HEK293 (cell line): ENCODE measurements around the gene BTNL8.

Experiments
- CTCF ChIA-PET: fragments of 350-600 bp; formaldehyde crosslinking; extraction: SDS; loops from one replicate; lab custom pipeline; 2021; ENCODE audit warnings: antibody characterized with exemption; lab: Yijun Ruan, JAX
- POLR2A ChIA-PET: fragments of 300-600 bp; formaldehyde crosslinking; extraction: SDS; loops from one replicate; lab custom pipeline; 2020; ENCODE audit warnings: antibody characterized with exemption, inconsistent platforms; lab: Yijun Ruan, JAX
- H3K27ac ChIP-seq: fragments of 200-500 bp; sonication (Bioruptor generic); 2 replicates; pipeline ENCODE4 v1.5.1; 2014; ENCODE audit warnings: low read depth, low read length, control low read depth, inconsistent platforms; ENCODE audit errors: extremely low read depth
- H3K36me3 ChIP-seq, 2 experiments: fragments of 200-500 bp in 1 of 2; sonication (Bioruptor generic) in 1 of 2; 1 replicate in 1 of 2; 2 replicates in 1 of 2; pipeline ENCODE4 v1.5.1; 2014 to 2017; ENCODE audit warnings: inconsistent platforms in 2 of 2, low read length in 2 of 2; ENCODE audit not compliant: control insufficient read depth in 2 of 2, insufficient read depth in 1 of 2
- H3K4me1 ChIP-seq: fragments of 200-500 bp; sonication (Bioruptor generic); 2 replicates; pipeline ENCODE4 v1.5.1; 2014; ENCODE audit warnings: mild to moderate bottlenecking, low read length, inconsistent platforms; ENCODE audit not compliant: control insufficient read depth, insufficient read depth
- H3K4me3 ChIP-seq: 2 replicates; pipeline ENCODE4 v1.5.1; 2011; ENCODE audit warnings: low read depth, mild to moderate bottlenecking, control low read depth, low read length, moderate library complexity
- H3K9me3 ChIP-seq: fragments of 200-500 bp; sonication (Bioruptor generic); 2 replicates; pipeline ENCODE4 v1.5.1; 2014; ENCODE audit warnings: low read depth, low read length, inconsistent platforms; ENCODE audit not compliant: control insufficient read depth, insufficient read depth
- BCL11A ChIP-seq: fragments of 450-650 bp; formaldehyde crosslinking; IDR thresholded peaks from 2 replicates; pipeline ENCODE4 v1.5.1; 2016; ENCODE audit warnings: low read depth, missing biosample characterization, missing genetic modification characterization
- IKZF3 ChIP-seq: fragments of 450-650 bp; IDR thresholded peaks from 2 replicates; pipeline ENCODE4 v1.5.0; 2018; ENCODE audit warnings: missing biosample characterization, mild to moderate bottlenecking, missing genetic modification characterization, moderate library complexity
- KLF1 ChIP-seq: fragments of 450-650 bp; formaldehyde crosslinking; IDR thresholded peaks from 2 replicates; pipeline ENCODE4 v1.5.1; 2016; ENCODE audit warnings: missing biosample characterization, missing genetic modification characterization
- KLF7 ChIP-seq: fragments of 450-650 bp; formaldehyde crosslinking; IDR thresholded peaks from 2 replicates; pipeline ENCODE4 v1.5.1; 2016; ENCODE audit warnings: missing biosample characterization, missing genetic modification characterization, borderline replicate concordance
- MEIS1 ChIP-seq: sonication (generic); formaldehyde crosslinking; IDR thresholded peaks from 2 replicates; pipeline ENCODE4 v1.8.1; 2022; ENCODE audit warnings: missing genetic modification reagents, mild to moderate bottlenecking, borderline replicate concordance
- SETDB1 ChIP-seq: IDR thresholded peaks from one replicate; pipeline ENCODE4 v1.6.1; 2017; ENCODE audit warnings: mild to moderate bottlenecking, low read length, moderate library complexity, mixed read lengths; ENCODE audit not compliant: insufficient read length
- SP2 ChIP-seq: fragments of 450-650 bp; formaldehyde crosslinking; IDR thresholded peaks from 2 replicates; pipeline ENCODE4 v1.5.1; 2016; ENCODE audit warnings: missing biosample characterization, missing genetic modification characterization
- TRIM28 ChIP-seq: IDR thresholded peaks from 2 replicates; pipeline ENCODE4 v1.6.1; 2011; ENCODE audit warnings: low read length, control low read depth, borderline replicate concordance
- YY1 ChIP-seq: fragments of 450-650 bp; formaldehyde crosslinking; IDR thresholded peaks from 2 replicates; pipeline ENCODE4 v1.5.1; 2018; ENCODE audit warnings: missing biosample characterization, missing genetic modification characterization
- ZBTB21 ChIP-seq: fragments of 450-650 bp; formaldehyde crosslinking; IDR thresholded peaks from 2 replicates; pipeline ENCODE4 v1.5.1; 2017; ENCODE audit warnings: missing biosample characterization, missing genetic modification characterization
- ZBTB26 ChIP-seq: fragments of 450-650 bp; formaldehyde crosslinking; optimal IDR thresholded peaks from 2 replicates; pipeline ENCODE3; 2016; ENCODE audit warnings: missing biosample characterization, mild to moderate bottlenecking, missing genetic modification characterization
- ZFP3 ChIP-seq: fragments of 450-650 bp; formaldehyde crosslinking; IDR thresholded peaks from 2 replicates; pipeline ENCODE4 v1.5.1; 2016; ENCODE audit warnings: low read depth, missing biosample characterization, missing genetic modification characterization
- ZFP41 ChIP-seq: fragments of 450-650 bp; formaldehyde crosslinking; IDR thresholded peaks from 2 replicates; pipeline ENCODE4 v1.5.1; 2016; ENCODE audit warnings: missing biosample characterization, missing genetic modification characterization, borderline replicate concordance
- ZFP69B ChIP-seq: fragments of 450-650 bp; formaldehyde crosslinking; IDR thresholded peaks from 2 replicates; pipeline ENCODE4 v1.5.1; 2016; ENCODE audit warnings: missing biosample characterization, missing genetic modification characterization
- ZNF114 ChIP-seq: fragments of 450-650 bp; formaldehyde crosslinking; IDR thresholded peaks from 2 replicates; pipeline ENCODE4 v1.5.0; 2017; ENCODE audit warnings: missing biosample characterization, missing genetic modification characterization
- ZNF155 ChIP-seq: fragments of 450-650 bp; formaldehyde crosslinking; IDR thresholded peaks from 2 replicates; pipeline ENCODE4 v1.5.1; 2016; ENCODE audit warnings: missing biosample characterization, missing genetic modification characterization
- ZNF16 ChIP-seq: fragments of 450-650 bp; formaldehyde crosslinking; IDR thresholded peaks from 2 replicates; pipeline ENCODE4 v1.5.1; 2016; ENCODE audit warnings: low read depth, missing biosample characterization, missing genetic modification characterization
- ZNF2 ChIP-seq: fragments of 450-650 bp; formaldehyde crosslinking; IDR thresholded peaks from 2 replicates; pipeline ENCODE4 v1.5.1; 2016; ENCODE audit warnings: missing biosample characterization, missing genetic modification characterization
- ZNF26 ChIP-seq: fragments of 450-650 bp; formaldehyde crosslinking; IDR thresholded peaks from 2 replicates; pipeline ENCODE4 v1.5.1; 2016; ENCODE audit warnings: missing biosample characterization, missing genetic modification characterization
- ZNF302 ChIP-seq: fragments of 450-650 bp; formaldehyde crosslinking; IDR thresholded peaks from 2 replicates; pipeline ENCODE4 v1.5.1; 2016; ENCODE audit warnings: missing biosample characterization, missing genetic modification characterization, low read depth
- ZNF324 ChIP-seq: fragments of 450-650 bp; formaldehyde crosslinking; IDR thresholded peaks from 2 replicates; pipeline ENCODE4 v1.5.1; 2016; ENCODE audit warnings: missing biosample characterization, missing genetic modification characterization
- ZNF335 ChIP-seq: fragments of 450-650 bp; formaldehyde crosslinking; conservative IDR thresholded peaks from 2 replicates; pipeline ENCODE4 v1.5.1; 2016; ENCODE audit warnings: missing biosample characterization, missing genetic modification characterization
- ZNF37A ChIP-seq: fragments of 450-650 bp; IDR thresholded peaks from 2 replicates; pipeline ENCODE4 v1.5.1; 2018; ENCODE audit warnings: missing biosample characterization, missing genetic modification characterization
- ZNF404 ChIP-seq: fragments of 450-650 bp; formaldehyde crosslinking; IDR thresholded peaks from 2 replicates; pipeline ENCODE4 v1.5.1; 2017; ENCODE audit warnings: missing biosample characterization, missing genetic modification characterization
- ZNF473 ChIP-seq: fragments of 450-650 bp; formaldehyde crosslinking; IDR thresholded peaks from 2 replicates; pipeline ENCODE4 v1.5.1; 2017; ENCODE audit warnings: missing biosample characterization, missing genetic modification characterization
- ZNF501 ChIP-seq: fragments of 450-650 bp; formaldehyde crosslinking; IDR thresholded peaks from 2 replicates; pipeline ENCODE4 v1.5.1; 2016; ENCODE audit warnings: missing biosample characterization, missing genetic modification characterization
- ZNF529 ChIP-seq: fragments of 450-650 bp; formaldehyde crosslinking; IDR thresholded peaks from 2 replicates; pipeline ENCODE4 v1.5.1; 2017; ENCODE audit warnings: missing genetic modification characterization, missing biosample characterization; ENCODE audit not compliant: insufficient replicate concordance
- ZNF530 ChIP-seq: fragments of 450-650 bp; formaldehyde crosslinking; IDR thresholded peaks from 2 replicates; pipeline ENCODE4 v1.5.1; 2016; ENCODE audit warnings: low read depth, missing biosample characterization, missing genetic modification characterization
- ZNF629 ChIP-seq: fragments of 450-650 bp; formaldehyde crosslinking; IDR thresholded peaks from 2 replicates; pipeline ENCODE4 v1.5.1; 2017; ENCODE audit warnings: missing biosample characterization, missing genetic modification characterization
- ZNF654 ChIP-seq: fragments of 450-650 bp; formaldehyde crosslinking; IDR thresholded peaks from 2 replicates; pipeline ENCODE4 v1.5.1; 2016; ENCODE audit warnings: low read depth, missing biosample characterization, missing genetic modification characterization
- ZNF670 ChIP-seq: fragments of 450-650 bp; formaldehyde crosslinking; IDR thresholded peaks from 2 replicates; pipeline ENCODE4 v1.5.1; 2016; ENCODE audit warnings: missing biosample characterization, missing genetic modification characterization, low read depth
- ZNF677 ChIP-seq: fragments of 450-650 bp; IDR thresholded peaks from 2 replicates; pipeline ENCODE4 v1.5.0; 2018; ENCODE audit warnings: missing biosample characterization, mild to moderate bottlenecking, missing genetic modification characterization, moderate library complexity
- ZNF777 ChIP-seq: fragments of 450-650 bp; formaldehyde crosslinking; IDR thresholded peaks from 2 replicates; pipeline ENCODE4 v1.5.1; 2017; ENCODE audit warnings: missing biosample characterization, missing genetic modification characterization, borderline replicate concordance
- ZSCAN16 ChIP-seq: fragments of 450-650 bp; formaldehyde crosslinking; IDR thresholded peaks from 2 replicates; pipeline ENCODE4 v1.5.1; 2016; ENCODE audit warnings: missing biosample characterization, missing genetic modification characterization

The BTNL8 gene

GRCh38 chr5:180920710-180921109 lies 21.8 kb downstream of the BTNL8 start (continued):
- no peak for TF ChIP-seq ZNF26 (tag by site-specific recombination)
- no peak for TF ChIP-seq IKZF3
- no peak for TF ChIP-seq ZNF677 (tag by site-specific recombination)
- TF ChIP-seq ZNF324 (tag by site-specific recombination): no peak
- TF ChIP-seq ZNF2: no peak
- no peak for TF ChIP-seq ZNF335
- TF ChIP-seq MEIS1: no peak
- TF ChIP-seq ZBTB26 (tag by site-specific recombination): no peak
- no peak for TF ChIP-seq ZNF16 (tag by site-specific recombination)

DNA sequence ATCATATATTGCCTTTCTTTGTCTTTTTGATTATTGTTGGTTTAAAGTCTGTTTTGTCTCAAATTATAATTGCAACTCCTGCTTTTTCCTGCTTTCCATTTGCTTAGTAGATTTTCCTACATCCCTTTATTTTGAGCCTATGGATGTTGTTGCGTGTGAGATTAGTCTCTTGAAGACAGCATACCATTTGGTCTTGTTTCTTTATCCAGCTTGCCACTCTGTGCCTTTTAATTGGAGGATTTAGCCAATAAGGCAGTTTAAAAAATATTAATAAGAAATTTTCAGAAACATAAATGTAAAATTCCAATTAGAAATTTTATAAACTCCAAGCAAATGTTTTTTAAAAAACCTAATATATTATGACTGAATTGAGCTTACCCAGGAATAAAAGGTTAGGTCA lies 24.0 kb downstream of the BTNL8 start:
- ChIA-PET CTCF (interaction anchor here (0.6 kb wide), 1 partner anchor 140 kb away, joined by 3 read pairs; no protein-coding TSS in a partner anchor), POLR2A (no interaction called here)
- H3K27ac ChIP-seq: no peak overlapping the region
- H3K9me3 ChIP-seq: no peaks in the 10 kb centered on the region
- H3K4me1 ChIP-seq: no peaks in the 10 kb centered on the region
- no peaks in the 10 kb centered on the region for H3K36me3 ChIP-seq
- no peak overlapping the region for H3K4me3 ChIP-seq
- TF ChIP-seq ZSCAN16 (tag by site-specific recombination): no peak
- TF ChIP-seq SP2: no peak
- no peak for TF ChIP-seq ZFP41 (tag by site-specific recombination)
- no peak for TF ChIP-seq BCL11A (tag by site-specific recombination)
- no peak for TF ChIP-seq KLF1 (tag by site-specific recombination)
- TF ChIP-seq ZNF473 (tag by site-specific recombination): no peak
- TF ChIP-seq ZFP69B (tag by site-specific recombination): no peak
- no peak for TF ChIP-seq YY1
- TF ChIP-seq ZNF114 (tag by site-specific recombination): no peak
- TF ChIP-seq KLF7 (tag by site-specific recombination): no peak
- TF ChIP-seq TRIM28: no peak
- TF ChIP-seq ZNF529: peak; percentile 94
- peak; percentile 90 for TF ChIP-seq SETDB1
- no peak for TF ChIP-seq ZBTB21 (tag by site-specific recombination)

GRCh38 chr5:180932660-180933059 lies 33.7 kb downstream of the BTNL8 start:
- CTCF ChIA-PET: no interaction called here
- POLR2A ChIA-PET: no interaction called here
- no peaks in the 10 kb centered on the region for H3K36me3 ChIP-seq

More at GRCh38 chr5:180932660-180933059, 33.7 kb downstream of the BTNL8 start:
- Histone ChIP-seq H3K27ac (no peak overlapping the region), H3K9me3 (no peaks in the 10 kb centered on the region), H3K4me3 (no peak overlapping the region), H3K4me1 (no peaks in the 10 kb centered on the region)
- no peak for TF ChIP-seq ZNF501
- no peak for TF ChIP-seq ZNF654 (tag by site-specific recombination)
- TF ChIP-seq ZNF37A (tag by site-specific recombination): no peak
- TF ChIP-seq ZNF629: no peak
- no peak for TF ChIP-seq ZNF302
- no peak for TF ChIP-seq ZNF155
- TF ChIP-seq YY1: no peak
- TF ChIP-seq ZNF677 (tag by site-specific recombination): no peak
- no peak for TF ChIP-seq KLF1 (tag by site-specific recombination)
- TF ChIP-seq ZNF404 (tag by site-specific recombination): no peak
- TF ChIP-seq ZNF670 (tag by site-specific recombination): no peak
- no peak for TF ChIP-seq ZNF777 (tag by site-specific recombination)
- TF ChIP-seq ZFP3: no peak
- TF ChIP-seq ZNF530 (tag by site-specific recombination): no peak
